ENCODE results near the gene KIAA1614.

Gene KIAA1614

GRCh38 chr1:180907313-180908055, 5.2 kb upstream of the KIAA1614 start:
- no peak for DNase-seq
- H3F3A ChIP-seq (ENCODE audit: insufficient read depth, low read length): no peaks in the 10 kb centered on the region

GRCh38 chr1:180908074-180908765, 4.5 kb upstream of the KIAA1614 start:
- no peak overlapping the region for H3K4me3 ChIP-seq (ENCODE audit: low read length)
- TF ChIP-seq EZH2phosphoT487 (IDR thresholded peaks at IDR 0.05; ENCODE audit: low read length) (no peak), EZH2 (optimal IDR thresholded peaks at IDR 0.05; ENCODE audit: low read depth, low read length) (no peak), CTCF (IDR thresholded peaks at IDR 0.05; ENCODE audit: low read length) (no peak)
- peaks cover 18% of the 10 kb centered on the region for H3K27me3 ChIP-seq (replicated peaks; ENCODE audit: insufficient read depth, low read length)

More at GRCh38 chr1:180907313-180908055, 5.2 kb upstream of the KIAA1614 start:
- no peak for TF ChIP-seq EZH2phosphoT487 (IDR thresholded peaks at IDR 0.05; ENCODE audit: low read length)
- TF ChIP-seq EZH2 (optimal IDR thresholded peaks at IDR 0.05; ENCODE audit: low read depth, low read length): no peak
- no peak for TF ChIP-seq CTCF (IDR thresholded peaks at IDR 0.05; ENCODE audit: low read length)
- Histone ChIP-seq H3K27me3 (replicated peaks; ENCODE audit: insufficient read depth, low read length) (peaks cover 12% of the 10 kb centered on the region), H3K4me2 (ENCODE audit: low read depth, low read length) (no peak overlapping the region), H3K4me1 (ENCODE audit: low read length) (peaks cover 5% of the 10 kb centered on the region; the same call in 1 of the 2 replicates), H4K20me1 (ENCODE audit: insufficient read depth, low read length) (no peaks in the 10 kb centered on the region), H3K9me3 (replicated peaks; ENCODE audit: insufficient read depth, low read length) (no peaks in the 10 kb centered on the region), H3K36me3 (replicated peaks; ENCODE audit: insufficient read depth, low read length) (no peaks in the 10 kb centered on the region), H3K27ac (ENCODE audit: low read length) (no peak overlapping the region), H3K9ac (ENCODE audit: low read length) (no peak overlapping the region), H3K4me3 (ENCODE audit: low read length) (no peak overlapping the region), H3K9me2 (replicated peaks; ENCODE audit: insufficient read depth, low read length) (no peaks in the 10 kb centered on the region), H3K79me2 (ENCODE audit: low read length) (no peaks in the 10 kb centered on the region), H2AFZ (ENCODE audit: low read length) (no peak overlapping the region)

GRCh38 chr1:180909005-180909414, 3.7 kb upstream of the KIAA1614 start:
- Histone ChIP-seq H3F3A (ENCODE audit: insufficient read depth, low read length) (no peaks in the 10 kb centered on the region), H3K36me3 (replicated peaks; ENCODE audit: insufficient read depth, low read length) (no peaks in the 10 kb centered on the region), H3K79me2 (ENCODE audit: low read length) (no peaks in the 10 kb centered on the region), H3K9me2 (replicated peaks; ENCODE audit: insufficient read depth, low read length) (no peaks in the 10 kb centered on the region), H2AFZ (ENCODE audit: low read length) (no peak overlapping the region), H3K9me3 (replicated peaks; ENCODE audit: insufficient read depth, low read length) (no peaks in the 10 kb centered on the region), H4K20me1 (ENCODE audit: insufficient read depth, low read length) (no peaks in the 10 kb centered on the region), H3K4me3 (ENCODE audit: low read length) (no peak overlapping the region), H3K27ac (ENCODE audit: low read length) (no peak overlapping the region), H3K27me3 (replicated peaks; ENCODE audit: insufficient read depth, low read length) (peaks cover 24% of the 10 kb centered on the region), H3K9ac (ENCODE audit: low read length) (no peak overlapping the region), H3K4me1 (ENCODE audit: low read length) (peaks cover 5% of the 10 kb centered on the region; the same call in 1 of the 2 replicates), H3K4me2 (ENCODE audit: low read depth, low read length) (peak overlapping the region; percentile 14)
- DNase-seq: peak; percentile 19
- TF ChIP-seq EZH2 (optimal IDR thresholded peaks at IDR 0.05; ENCODE audit: low read depth, low read length) (no peak), CTCF (IDR thresholded peaks at IDR 0.05; ENCODE audit: low read length) (no peak), EZH2phosphoT487 (IDR thresholded peaks at IDR 0.05; ENCODE audit: low read length) (no peak)

More at GRCh38 chr1:180908074-180908765, 4.5 kb upstream of the KIAA1614 start:
- H3K9ac ChIP-seq (ENCODE audit: low read length): no peak overlapping the region
- H3K9me3 ChIP-seq (replicated peaks; ENCODE audit: insufficient read depth, low read length): no peaks in the 10 kb centered on the region
- no peaks in the 10 kb centered on the region for H3F3A ChIP-seq (ENCODE audit: insufficient read depth, low read length)
- no peak overlapping the region for H2AFZ ChIP-seq (ENCODE audit: low read length)
- H3K27ac ChIP-seq (ENCODE audit: low read length): no peak overlapping the region
- DNase-seq: no peak
- no peaks in the 10 kb centered on the region for H3K9me2 ChIP-seq (replicated peaks; ENCODE audit: insufficient read depth, low read length)
- no peaks in the 10 kb centered on the region for H3K36me3 ChIP-seq (replicated peaks; ENCODE audit: insufficient read depth, low read length)
- H4K20me1 ChIP-seq (ENCODE audit: insufficient read depth, low read length): no peaks in the 10 kb centered on the region
- H3K79me2 ChIP-seq (ENCODE audit: low read length): no peaks in the 10 kb centered on the region
- H3K4me2 ChIP-seq (ENCODE audit: low read depth, low read length): no peak overlapping the region
- peaks cover 5% of the 10 kb centered on the region; the same call in 1 of the 2 replicates for H3K4me1 ChIP-seq (ENCODE audit: low read length)

All from MM.1S (cell line).